ENCODE results near the gene ELK4. TPM values are rescaled to one million over a fixed set of nuclear protein-coding genes. Genes with fewer than 3 reads are reported as not detected.

The ELK4 gene
- total and polyA plus RNA-seq, 2 of the 13 experiments (the other 11 are each of a cell fraction or from before 2014, with no cell fraction given): 8.3 to 13.1 TPM

- Histone ChIP-seq H4K20me1 (ENCODE audit: insufficient read depth, low read length) (no peaks in the 10 kb centered on the region), H3K4me1 (ENCODE audit: insufficient read depth, low read length) (peaks cover 40% of the 10 kb centered on the region), H3K9me3 (ENCODE audit: low read length) (no peaks in the 10 kb centered on the region), H3K4me2 (ENCODE audit: low read depth, low read length) (peak overlapping the region; percentile 69; the same call in 1 of the 2 replicates), H3K27ac (ENCODE audit: extremely low read length, insufficient read depth, low read length) (no peak overlapping the region), H3K36me3 (replicated peaks in 1 of 2; ENCODE audit: control insufficient read depth in 1 of 2, insufficient read depth in 2 of 2, low read length in 2 of 2) (no peaks in the 10 kb centered on the region), H3K27me3 (ENCODE audit: control insufficient read depth in 1 of 2, insufficient read depth in 2 of 2, low read length in 2 of 2) (peaks cover 13 to 59% of the 10 kb centered on the region in 2 experiments), H2AFZ (ENCODE audit: low read length) (no peak overlapping the region), H3K9ac (ENCODE audit: insufficient read depth, low read depth, low read length) (no peak overlapping the region), H3K79me2 (ENCODE audit: insufficient read depth, low read length) (no peaks in the 10 kb centered on the region), H3K4me3 (replicated peaks in 1 of 3; ENCODE audit: insufficient read depth in 1 of 3, low read depth in 2 of 3, low read length in 3 of 3) (no peak overlapping the region; a peak in 1 of 6 replicates)
- TF ChIP-seq KDM5B (CRISPR knock-in tag; IDR thresholded peaks at IDR 0.05; ENCODE audit: borderline replicate concordance) (0 out of 2 replicates have a peak, but pooled peaks have one; percentile 2), HNRNPH1 (optimal IDR thresholded peaks at IDR 0.05; ENCODE audit: low read depth, low read length) (no peak), RNF2 (conservative IDR thresholded peaks at IDR 0.05; ENCODE audit: low read depth) (no peak)
- ChIA-PET CTCF (ENCODE audit: low intra/inter-chr PET ratio, low total read pairs) (interaction anchor here (1.0 kb wide), 1 partner anchor 76 kb away, joined by 3 read pairs; no protein-coding TSS in a partner anchor), POLR2A (interaction anchor here (0.6 kb wide), 1 partner anchor 21 kb away, joined by 3 read pairs; no protein-coding TSS in a partner anchor)
- no TSS peak for BruUV-seq (replicated peaks)
- no peak for ATAC-seq
- in situ Hi-C loops (cut with HindIII; ENCODE audit: extremely low pct_ligation_motif_present, low pct_unique_long_range_greater_than_20kb): loop anchor here (5.0 kb wide), 1 partner anchor 44 kb away; no protein-coding TSS in a partner anchor
- 33% methylated on average over 3 of the region's 9 CpGs for WGBS (ENCODE audit: low lambda C conversion rate)
- intact Hi-C loops (cut with micrococcal nuclease; ENCODE audit: unreplicated experiment): no loop called here
- FAIRE-seq: no peak
- DNase-seq (ENCODE audit: low spot score): no peak
Measured at GRCh38 chr1:205581321-205581980, 50.4 kb downstream of the ELK4 start.

DNA sequence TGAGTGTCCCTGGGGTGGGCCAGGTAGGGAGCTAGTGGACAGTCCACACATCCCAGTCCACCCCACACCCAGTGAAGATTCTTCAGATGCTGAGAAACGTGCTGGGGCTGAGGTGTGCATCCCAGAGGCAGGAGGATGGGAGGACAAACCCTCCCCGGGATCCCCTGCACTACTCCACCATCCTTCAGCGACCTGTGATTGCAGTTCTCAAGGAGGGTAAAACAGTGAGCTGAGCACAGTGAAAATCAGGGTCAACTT is 51.0 kb downstream of the ELK4 start:
- ATAC-seq (no peak), FAIRE-seq (no peak), DNase-seq (ENCODE audit: low spot score) (no peak)
- Histone ChIP-seq H3K36me3 (replicated peaks in 1 of 2; ENCODE audit: control insufficient read depth in 1 of 2, insufficient read depth in 2 of 2, low read length in 2 of 2) (no peaks in the 10 kb centered on the region), H2AFZ (ENCODE audit: low read length) (no peak overlapping the region), H4K20me1 (ENCODE audit: insufficient read depth, low read length) (no peaks in the 10 kb centered on the region), H3K4me3 (replicated peaks in 1 of 3; ENCODE audit: insufficient read depth in 1 of 3, low read depth in 2 of 3, low read length in 3 of 3) (no peak overlapping the region), H3K27me3 (ENCODE audit: control insufficient read depth in 1 of 2, insufficient read depth in 2 of 2, low read length in 2 of 2) (peaks cover 14 to 62% of the 10 kb centered on the region in 2 experiments), H3K4me1 (ENCODE audit: insufficient read depth, low read length) (peaks cover 40% of the 10 kb centered on the region), H3K4me2 (ENCODE audit: low read depth, low read length) (no peak overlapping the region), H3K9ac (ENCODE audit: insufficient read depth, low read depth, low read length) (no peak overlapping the region), H3K27ac (ENCODE audit: extremely low read length, insufficient read depth, low read length) (no peak overlapping the region), H3K9me3 (ENCODE audit: low read length) (no peaks in the 10 kb centered on the region), H3K79me2 (ENCODE audit: insufficient read depth, low read length) (no peaks in the 10 kb centered on the region)
- ChIA-PET CTCF (ENCODE audit: low intra/inter-chr PET ratio, low total read pairs) (no interaction called here), POLR2A (interaction anchor here (0.6 kb wide), 1 partner anchor 21 kb away, joined by 3 read pairs; no protein-coding TSS in a partner anchor)
- WGBS (ENCODE audit: low lambda C conversion rate): 0% methylated on average over 1 of the region's 3 CpGs
- BruUV-seq (replicated peaks): no TSS peak
- intact Hi-C loops (cut with micrococcal nuclease; ENCODE audit: unreplicated experiment) (no loop called here), in situ Hi-C loops (cut with HindIII; ENCODE audit: extremely low pct_ligation_motif_present, low pct_unique_long_range_greater_than_20kb) (loop anchor here (5.0 kb wide), 1 partner anchor 44 kb away; no protein-coding TSS in a partner anchor)
- TF ChIP-seq ZNF790 (CRISPR knock-in tag; IDR thresholded peaks at IDR 0.05; ENCODE audit: borderline replicate concordance): no peak
- no peak for TF ChIP-seq BRF2 (CRISPR knock-in tag; IDR thresholded peaks at IDR 0.05)
- TF ChIP-seq FOXC1 (CRISPR knock-in tag; IDR thresholded peaks at IDR 0.05; ENCODE audit: borderline replicate concordance): no peak
- no peak for TF ChIP-seq ZNF264 (CRISPR knock-in tag; IDR thresholded peaks at IDR 0.05)
- no peak for TF ChIP-seq NFYC (CRISPR knock-in tag; IDR thresholded peaks at IDR 0.05)
- no peak for TF ChIP-seq AKAP8 (CRISPR knock-in tag; IDR thresholded peaks at IDR 0.05)
- TF ChIP-seq, protein P1, sequence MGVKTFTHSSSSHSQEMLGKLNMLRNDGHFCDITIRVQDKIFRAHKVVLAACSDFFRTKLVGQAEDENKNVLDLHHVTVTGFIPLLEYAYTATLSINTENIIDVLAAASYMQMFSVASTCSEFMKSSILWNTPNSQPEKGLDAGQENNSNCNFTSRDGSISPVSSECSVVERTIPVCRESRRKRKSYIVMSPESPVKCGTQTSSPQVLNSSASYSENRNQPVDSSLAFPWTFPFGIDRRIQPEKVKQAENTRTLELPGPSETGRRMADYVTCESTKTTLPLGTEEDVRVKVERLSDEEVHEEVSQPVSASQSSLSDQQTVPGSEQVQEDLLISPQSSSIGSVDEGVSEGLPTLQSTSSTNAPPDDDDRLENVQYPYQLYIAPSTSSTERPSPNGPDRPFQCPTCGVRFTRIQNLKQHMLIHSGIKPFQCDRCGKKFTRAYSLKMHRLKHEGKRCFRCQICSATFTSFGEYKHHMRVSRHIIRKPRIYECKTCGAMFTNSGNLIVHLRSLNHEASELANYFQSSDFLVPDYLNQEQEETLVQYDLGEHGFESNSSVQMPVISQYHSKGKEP (CRISPR knock-in tag; IDR thresholded peaks at IDR 0.05): no peak
- TF ChIP-seq MXI1 (IDR thresholded peaks at IDR 0.05; ENCODE audit: borderline replicate concordance, low read depth, low read length): no peak
- no peak for TF ChIP-seq JUN (CRISPR knock-in tag; IDR thresholded peaks at IDR 0.05)
- TF ChIP-seq ELF1 (CRISPR knock-in tag; IDR thresholded peaks at IDR 0.05): no peak
- no peak for TF ChIP-seq PREB (CRISPR knock-in tag; IDR thresholded peaks at IDR 0.05)
- no peak for TF ChIP-seq HOXA7 (CRISPR knock-in tag; IDR thresholded peaks at IDR 0.05)
- TF ChIP-seq IRF2 (CRISPR knock-in tag; IDR thresholded peaks at IDR 0.05): no peak
